GM19239 (cell line): ENCODE data around the gene TOMM40L.

ENCODE experiments used
- DNase-seq: peaks from one replicate; pipeline ENCODE4 v3.0.0; 2011; ENCODE audit warnings: low spot score; ENCODE audit not compliant: insufficient read length
- FAIRE-seq: peaks from 2 replicates; lab custom pipeline; 2011; peaks lifted over from hg19 to GRCh38; lab: Jason Lieb, UNC

The TOMM40L gene

GRCh38 chr1:161225534-161226319 lies at the start of gene TOMM40L:
TOMM40L (plus strand) TSS chr1:161226060; CDS start chr1:161226490, 430 bp downstream.
- FAIRE-seq (peak; percentile 91), DNase-seq (peak; percentile 84)

- FAIRE-seq = no peak
- DNase-seq = no peak
Observed at GRCh38 chr1:161176468-161177111, 49.3 kb upstream of the TOMM40L start.

- FAIRE-seq (peak; percentile 59), DNase-seq (no peak)
Observed at GRCh38 chr1:161177112-161177935, 48.5 kb upstream of the TOMM40L start, which contains the start of gene B4GALT3. B4GALT3 (minus strand) TSS chr1:161177507; CDS start chr1:161176060, 1,447 bp downstream.

- FAIRE-seq (no peak), DNase-seq (no peak)
Observed at GRCh38 chr1:161177936-161178244, 48.0 kb upstream of the TOMM40L start.

GRCh38 chr1:161179698-161180097 lies 46.2 kb upstream of the TOMM40L start:
- no peak for FAIRE-seq
- no peak for DNase-seq

GRCh38 chr1:161180639-161181038 lies 45.2 kb upstream of the TOMM40L start:
- no peak for FAIRE-seq
- no peak for DNase-seq

GRCh38 chr1:161182214-161182613 lies 43.6 kb upstream of the TOMM40L start:
- DNase-seq = no peak
- FAIRE-seq = peak; percentile 82

GRCh38 chr1:161185282-161185682 lies 40.6 kb upstream of the TOMM40L start:
- no peak for DNase-seq
- peak; percentile 98 for FAIRE-seq

- FAIRE-seq (no peak), DNase-seq (no peak)
Observed at GRCh38 chr1:161185732-161186311, 40.0 kb upstream of the TOMM40L start.

- no peak for FAIRE-seq
- DNase-seq = no peak
Observed at GRCh38 chr1:161187311-161187710, 38.5 kb upstream of the TOMM40L start.

GRCh38 chr1:161188381-161188780 lies 37.5 kb upstream of the TOMM40L start:
- FAIRE-seq (no peak), DNase-seq (no peak)

GRCh38 chr1:161189036-161189435 lies 36.8 kb upstream of the TOMM40L start:
- FAIRE-seq (no peak), DNase-seq (no peak)

GRCh38 chr1:161190962-161191521 lies 34.8 kb upstream of the TOMM40L start:
- FAIRE-seq (no peak), DNase-seq (no peak)

GRCh38 chr1:161191971-161192370 lies 33.9 kb upstream of the TOMM40L start:
- no peak for FAIRE-seq

GRCh38 chr1:161192476-161193465 lies 33.1 kb upstream of the TOMM40L start:
- DNase-seq = peak; percentile 71
- peak; percentile 94 for FAIRE-seq

More at GRCh38 chr1:161191971-161192370, 33.9 kb upstream of the TOMM40L start:
- no peak for DNase-seq

- no peak for FAIRE-seq
- no peak for DNase-seq
Observed at GRCh38 chr1:161193561-161194235, 32.2 kb upstream of the TOMM40L start.

- DNase-seq = no peak
- FAIRE-seq = peak; percentile 66
Observed at GRCh38 chr1:161195171-161195570, 30.7 kb upstream of the TOMM40L start.

- DNase-seq = no peak
- no peak for FAIRE-seq
Observed at GRCh38 chr1:161196111-161196510, 29.7 kb upstream of the TOMM40L start.
